ENCODE results near the gene ASF1B. TPM values are rescaled to one million over a fixed set of nuclear protein-coding genes. Genes with fewer than 3 reads are reported as not detected.
A peak's percentile ranks its signal among the peaks of the same experiment; 100 is the strongest.

The ASF1B gene
- total and polyA plus RNA-seq, 4 donors = 2.4 to 5.9 (median 3.8) TPM

- TF ChIP-seq CTCF (IDR thresholded peaks at IDR 0.05; ENCODE audit: control extremely low read depth, extremely low read depth) = no peak
- Histone ChIP-seq H3K27me3 (ENCODE audit: control insufficient read depth in 3 of 3, insufficient read depth in 3 of 3, low read length in 2 of 3) (no peaks in the 10 kb centered on the region), H3K4me1 (ENCODE audit: control insufficient read depth in 5 of 5, insufficient read depth in 5 of 5, low read length in 5 of 5) (peaks cover 0 to 22% (median 6%) of the 10 kb centered on the region in 5 donors), H3K27ac (ENCODE audit: low read depth in 1 of 2, low read length in 1 of 2) (no peak overlapping the region), H3K9me3 (ENCODE audit: control insufficient read depth in 4 of 4, insufficient read depth in 3 of 4, low read length in 3 of 4) (no peaks in the 10 kb centered on the region), H3K4me3 (no peak overlapping the region), H3K9ac (ENCODE audit: insufficient read depth in 1 of 2, low read length in 2 of 2) (no peak overlapping the region), H3K36me3 (ENCODE audit: control insufficient read depth in 4 of 4, insufficient read depth in 4 of 4, low read length in 4 of 4) (no peaks in the 10 kb centered on the region)
- ATAC-seq (ENCODE audit: insufficient read depth, low FRiP score) (no peak), DNase-seq (no peak)
- 34 to 54% methylated on average over 6 of the region's 6 CpGs for WGBS, 2 donors
These were observed 1.0 kb downstream of the ASF1B start for GRCh38 chr19:14135355-14135754.

GRCh38 chr19:14127929-14128509 is 8.4 kb downstream of the ASF1B start:
- peak in 1 of 3 donors; percentile 28 for DNase-seq
- peak; percentile 55 for ATAC-seq (ENCODE audit: insufficient read depth, low FRiP score)
- Histone ChIP-seq H3K4me1 (ENCODE audit: control insufficient read depth in 5 of 5, insufficient read depth in 5 of 5, low read length in 5 of 5) (peaks cover 0 to 4% (median 0%) of the 10 kb centered on the region in 5 donors), H3K27ac (ENCODE audit: low read depth in 1 of 2, low read length in 1 of 2) (peak overlapping the region; percentile 23 to 75), H3K36me3 (ENCODE audit: control insufficient read depth in 4 of 4, insufficient read depth in 4 of 4, low read length in 4 of 4) (peaks cover 0 to 3% (median 0%) of the 10 kb centered on the region in 4 donors), H3K9me3 (ENCODE audit: control insufficient read depth in 4 of 4, insufficient read depth in 3 of 4, low read length in 3 of 4) (no peaks in the 10 kb centered on the region), H3K27me3 (ENCODE audit: control insufficient read depth in 3 of 3, insufficient read depth in 3 of 3, low read length in 2 of 3) (no peaks in the 10 kb centered on the region), H3K9ac (ENCODE audit: insufficient read depth in 1 of 2, low read length in 2 of 2) (no peak overlapping the region), H3K4me3 (no peak overlapping the region)
- TF ChIP-seq CTCF (IDR thresholded peaks at IDR 0.05; ENCODE audit: control extremely low read depth, extremely low read depth) = no peak
- WGBS, 2 donors = 19 to 42% methylated on average over 4 of the region's 4 CpGs

- peaks cover 0 to 3% (median 0%) of the 10 kb centered on the region in 4 donors for H3K36me3 ChIP-seq (ENCODE audit: control insufficient read depth in 4 of 4, insufficient read depth in 4 of 4, low read length in 4 of 4)
- 45 to 73% methylated on average over 8 of the region's 8 CpGs for WGBS, 2 donors
- no peak for TF ChIP-seq CTCF (IDR thresholded peaks at IDR 0.05; ENCODE audit: control extremely low read depth, extremely low read depth)
- no peak for ATAC-seq (ENCODE audit: insufficient read depth, low FRiP score)
- no peaks in the 10 kb centered on the region for H3K27me3 ChIP-seq (ENCODE audit: control insufficient read depth in 3 of 3, insufficient read depth in 3 of 3, low read length in 2 of 3)
- DNase-seq = no peak
- H3K9me3 ChIP-seq (ENCODE audit: control insufficient read depth in 4 of 4, insufficient read depth in 3 of 4, low read length in 3 of 4) = no peaks in the 10 kb centered on the region
- no peak overlapping the region for H3K9ac ChIP-seq (ENCODE audit: insufficient read depth in 1 of 2, low read length in 2 of 2)
- peak overlapping the region in 1 of 2 donors; percentile 64 for H3K27ac ChIP-seq (ENCODE audit: low read depth in 1 of 2, low read length in 1 of 2)
- H3K4me3 ChIP-seq = no peak overlapping the region
- H3K4me1 ChIP-seq (ENCODE audit: control insufficient read depth in 5 of 5, insufficient read depth in 5 of 5, low read length in 5 of 5) = peaks cover 0 to 4% (median 0%) of the 10 kb centered on the region in 5 donors
These were observed 9.2 kb downstream of the ASF1B start for GRCh38 chr19:14127176-14127575.

- TF ChIP-seq CTCF (IDR thresholded peaks at IDR 0.05; ENCODE audit: control extremely low read depth, extremely low read depth) = no peak
- H3K4me1 ChIP-seq (ENCODE audit: control insufficient read depth in 5 of 5, insufficient read depth in 5 of 5, low read length in 5 of 5) = peaks cover 3 to 17% (median 9%) of the 10 kb centered on the region in 5 donors
- DNase-seq (no peak), ATAC-seq (ENCODE audit: insufficient read depth, low FRiP score) (no peak)
- peaks cover 0 to 3% (median 0%) of the 10 kb centered on the region in 4 donors for H3K36me3 ChIP-seq (ENCODE audit: control insufficient read depth in 4 of 4, insufficient read depth in 4 of 4, low read length in 4 of 4)
- H3K27me3 ChIP-seq (ENCODE audit: control insufficient read depth in 3 of 3, insufficient read depth in 3 of 3, low read length in 2 of 3) = no peaks in the 10 kb centered on the region
- H3K9me3 ChIP-seq (ENCODE audit: control insufficient read depth in 4 of 4, insufficient read depth in 3 of 4, low read length in 3 of 4) = no peaks in the 10 kb centered on the region
- WGBS, 2 donors = 95 to 96% methylated on average over 6 of the region's 6 CpGs
- H3K9ac ChIP-seq (ENCODE audit: insufficient read depth in 1 of 2, low read length in 2 of 2) = no peak overlapping the region
- H3K4me3 ChIP-seq = no peak overlapping the region
- no peak overlapping the region for H3K27ac ChIP-seq (ENCODE audit: low read depth in 1 of 2, low read length in 1 of 2)
These were observed 13.5 kb downstream of the ASF1B start for GRCh38 chr19:14122924-14123323.

Measured in lung (tissue), 12 donors.